HPDE6-E6E7 (cell line): ENCODE data around the gene BCO2.

Experiments used
- DNase-seq: peaks from one replicate; pipeline ENCODE4 v3.0.0; 2011; ENCODE audit warnings: missing footprints; ENCODE audit errors: extremely low spot score

The BCO2 gene

DNA sequence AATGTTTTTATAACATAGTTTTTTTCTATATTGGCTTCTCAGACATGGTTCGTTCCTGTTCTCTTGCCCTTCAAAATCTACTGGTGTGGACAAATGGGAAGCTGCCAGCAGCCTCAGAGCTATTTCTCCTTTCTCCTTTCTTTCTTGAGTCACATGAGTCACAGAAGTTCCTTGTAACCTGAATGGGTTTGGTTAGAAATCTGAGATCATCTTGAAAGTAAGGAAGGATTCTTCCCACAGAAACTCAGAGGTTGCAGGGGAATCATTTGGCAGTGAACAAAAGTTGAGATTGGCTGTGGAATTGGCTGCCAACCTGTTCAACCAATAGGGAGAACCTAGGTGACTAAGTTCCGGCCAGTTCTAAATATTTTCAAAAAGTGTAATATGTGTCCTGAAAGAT lies 72.9 kb downstream of the BCO2 start:
- no peak for DNase-seq

- no peak for DNase-seq
Measured at GRCh38 chr11:112249871-112250610, 74.7 kb downstream of the BCO2 start.

DNA sequence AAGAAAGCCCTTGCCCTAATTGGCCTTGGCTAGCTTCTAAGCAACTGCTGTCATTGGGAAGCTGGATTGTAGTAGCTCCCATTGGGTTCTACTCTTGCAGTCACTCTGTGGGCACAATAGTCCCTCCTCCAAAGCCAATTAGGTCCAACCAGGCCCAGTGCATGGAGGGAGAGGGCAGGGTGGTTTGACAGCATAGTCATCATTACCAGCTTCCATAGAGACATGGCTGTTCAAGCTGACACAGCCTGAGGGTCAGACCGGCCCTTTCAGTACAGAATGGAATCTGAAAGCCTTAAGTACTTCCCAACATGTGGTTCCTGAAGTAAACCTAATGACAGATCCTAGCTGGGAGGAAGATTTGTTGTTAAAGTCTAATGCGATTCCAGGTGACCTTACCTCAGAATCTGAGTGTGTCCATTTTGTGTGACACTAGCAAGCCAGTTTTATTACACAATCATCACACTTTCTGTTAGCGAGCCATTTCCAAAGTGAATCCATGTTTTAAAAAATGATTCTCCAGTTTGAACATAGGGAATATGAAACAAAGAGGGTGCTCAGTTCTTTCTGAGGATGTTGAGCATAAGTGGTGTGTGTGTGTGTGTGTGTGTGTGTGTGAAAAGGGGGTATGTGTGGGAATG lies 78.4 kb downstream of the BCO2 start:
- DNase-seq, result no peak

DNA sequence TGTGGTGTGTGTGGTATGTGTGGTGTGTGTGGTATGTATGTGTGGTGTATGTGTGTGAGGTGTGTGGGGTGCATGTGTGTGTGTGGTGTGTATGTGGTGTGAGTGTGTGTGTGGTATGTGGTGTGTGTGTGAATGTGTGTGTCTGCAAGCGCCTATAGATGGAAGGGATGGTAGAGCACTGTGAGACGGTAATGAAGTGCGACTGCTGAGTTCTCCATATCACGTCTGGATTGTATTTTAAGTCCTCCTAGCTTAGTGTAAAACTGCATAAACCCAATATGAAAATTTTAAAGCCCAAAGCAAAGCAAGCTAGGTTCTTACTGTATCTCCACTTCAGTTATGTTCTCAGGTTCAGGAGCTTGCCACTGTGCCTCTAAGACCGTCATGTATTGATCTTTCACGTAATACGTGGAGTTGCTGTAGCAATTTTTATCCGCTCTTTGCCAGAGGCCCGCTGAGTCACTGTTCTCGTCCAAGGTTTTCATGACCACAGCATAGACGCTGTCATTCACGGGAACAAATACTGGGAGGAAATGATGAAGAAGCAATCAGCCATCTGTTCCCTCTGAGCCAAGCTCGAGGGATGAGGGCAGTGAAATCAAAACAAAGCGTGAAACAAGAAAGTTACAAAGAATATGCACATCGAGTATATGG lies 79.9 kb downstream of the BCO2 start:
- peak; percentile 25 for DNase-seq

GRCh38 chr11:112260490-112260889 lies 85.2 kb downstream of the BCO2 start, which contains the start of gene PLET1:
TSS of gene PLET1 (minus strand) at chr11:112260860. CDS start at chr11:112260589, 271 bp downstream.
- DNase-seq, result no peak

DNA sequence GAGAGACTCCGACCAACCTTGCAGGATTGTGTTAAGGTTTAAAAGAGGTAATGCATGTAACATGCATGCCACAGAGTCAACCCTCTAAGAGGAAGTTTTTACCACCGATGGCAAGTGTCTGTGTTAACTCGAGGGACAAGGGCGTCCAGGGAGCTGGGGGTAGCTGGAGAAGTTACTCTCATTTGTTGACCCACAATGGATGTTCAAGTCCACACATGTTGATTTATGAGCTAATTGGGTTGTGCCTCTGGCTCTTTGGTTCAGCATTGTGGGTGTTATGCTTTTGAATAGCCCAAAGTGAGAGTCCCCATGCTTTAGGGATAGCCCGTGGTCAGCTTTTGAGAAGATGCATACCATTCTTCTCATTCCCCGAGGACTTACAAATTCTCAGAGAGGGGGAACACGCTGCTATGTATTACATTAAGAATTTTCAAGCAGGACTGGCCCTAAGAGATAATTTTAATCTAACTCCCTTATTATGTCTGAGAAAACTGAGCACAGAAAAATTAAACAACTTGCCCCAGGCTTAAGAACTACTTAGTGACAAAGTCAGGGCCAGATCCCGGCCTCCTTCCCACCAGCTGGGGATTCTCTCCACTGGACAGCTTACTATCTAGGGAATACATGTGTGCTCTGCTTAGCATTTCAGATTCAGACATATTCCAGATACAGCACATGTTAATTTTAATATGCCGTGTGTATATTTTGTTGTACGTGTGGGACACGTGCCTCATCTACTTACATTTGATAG lies 90.5 kb downstream of the BCO2 start:
- no peak for DNase-seq

GRCh38 chr11:112266410-112266778 lies 91.1 kb downstream of the BCO2 start:
- DNase-seq, result no peak

DNA sequence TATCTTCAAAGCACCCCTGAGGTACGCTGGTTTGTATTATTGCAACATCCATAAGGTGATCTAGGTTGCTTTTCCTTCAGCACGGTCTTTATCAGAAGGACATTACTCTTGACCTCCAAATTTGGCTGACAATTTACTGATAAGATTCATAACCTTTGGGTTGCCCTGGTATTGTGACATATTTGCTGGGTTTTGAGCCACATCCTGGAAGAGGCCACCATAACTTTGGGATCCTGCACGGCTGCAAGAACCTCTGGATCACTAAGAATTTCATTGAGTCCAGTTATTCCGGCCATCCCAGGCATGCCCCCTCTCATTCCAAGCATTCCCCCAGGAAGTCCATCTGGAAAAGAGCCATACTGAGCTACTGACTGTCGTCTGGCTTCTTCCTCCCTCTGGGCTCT lies 91.9 kb downstream of the BCO2 start:
- no peak for DNase-seq

GRCh38 chr11:112268406-112268805 lies 93.1 kb downstream of the BCO2 start:
- DNase-seq, result no peak
